ENCODE measurements around the gene UBL4A.

Gene UBL4A

GRCh38 chrX:154490414-154491083 lies 4.1 kb upstream of the UBL4A start, which contains the start of gene SLC10A3:
Gene SLC10A3, minus strand, starts transcription at chrX:154490629. Its CDS starts 1,689 bp downstream, at chrX:154488940.
- TF ChIP-seq CTCF (IDR thresholded peaks at IDR 0.05; ENCODE audit: low read depth, low read length): peak; percentile 1

GRCh38 chrX:154490021-154490413 lies 3.6 kb upstream of the UBL4A start:
- TF ChIP-seq CTCF (IDR thresholded peaks at IDR 0.05; ENCODE audit: low read depth, low read length): no peak
- DNase-seq (ENCODE audit: extremely low read depth, low read depth): no peak

More at GRCh38 chrX:154490414-154491083, 4.1 kb upstream of the UBL4A start, which contains the start of gene SLC10A3:
- peak; percentile 80 for DNase-seq (ENCODE audit: extremely low read depth, low read depth)

GRCh38 chrX:154489182-154489581 lies 2.8 kb upstream of the UBL4A start:
- DNase-seq (ENCODE audit: extremely low read depth, low read depth): no peak
- TF ChIP-seq CTCF (IDR thresholded peaks at IDR 0.05; ENCODE audit: low read depth, low read length): no peak

GRCh38 chrX:154488336-154489075 lies 2.1 kb upstream of the UBL4A start:
- no peak for TF ChIP-seq CTCF (IDR thresholded peaks at IDR 0.05; ENCODE audit: low read depth, low read length)
- no peak for DNase-seq (ENCODE audit: extremely low read depth, low read depth)

GRCh38 chrX:154487518-154488290 lies 1.3 kb upstream of the UBL4A start:
- TF ChIP-seq CTCF (IDR thresholded peaks at IDR 0.05; ENCODE audit: low read depth, low read length): no peak
- no peak for DNase-seq (ENCODE audit: extremely low read depth, low read depth)

- no peak for DNase-seq (ENCODE audit: extremely low read depth, low read depth)
- TF ChIP-seq CTCF (IDR thresholded peaks at IDR 0.05; ENCODE audit: low read depth, low read length): no peak
These were observed 391 bp downstream of the UBL4A start for GRCh38 chrX:154486052-154486395.

Data from AG09319 (cell line).